OCI-LY7 (cell line): ENCODE data around the gene P2RY8. TPM values are rescaled to one million over a fixed set of nuclear protein-coding genes. Genes with fewer than 3 reads are reported as not detected.

Experiments used
- BruUV-seq: library from RNA; stranded (reverse); fragments of 400-500 nt; replicated peaks from 2 replicates; lab custom pipeline; 2021; lab: Mats Ljungman, UMichigan
- CTCF ChIA-PET: fragments of 300-600 bp; sonication (Branson Sonifier 250); formaldehyde crosslinking; loops from one replicate; lab custom pipeline; 2022; ENCODE audit warnings: antibody characterized with exemption; ENCODE audit not compliant: unreplicated experiment; lab: Charles Lee
- POLR2A ChIA-PET: fragments of 300-600 bp; sonication (Branson Sonifier 250); formaldehyde crosslinking; loops from one replicate; lab custom pipeline; 2022; ENCODE audit warnings: antibody characterized with exemption; lab: Charles Lee
- DNase-seq: peaks from one replicate; pipeline ENCODE4 v3.0.0-alpha.2; 2015; ENCODE audit warnings: low spot score
- H2AFZ ChIP-seq: fragments of 200-600 bp; sonication (generic), shearing (Covaris generic); 2 replicates; pipeline ENCODE4 v1.6.1; 2014; ENCODE audit warnings: mild to moderate bottlenecking, antibody characterized with exemption, low read length, moderate library complexity
- H3K27ac ChIP-seq: fragments of 200-600 bp; sonication (generic); 2 replicates; pipeline ENCODE4 v1.5.1; 2014; ENCODE audit warnings: mixed run types, low read depth, mild to moderate bottlenecking, moderate library complexity, low read length, inconsistent platforms; ENCODE audit not compliant: poor library complexity, severe bottlenecking
- H3K36me3 ChIP-seq: fragments of 200-600 bp; sonication (generic); 2 replicates; pipeline ENCODE4 v1.6.1; 2014; ENCODE audit warnings: mild to moderate bottlenecking, antibody characterized with exemption, low read length, moderate library complexity, mixed read lengths; ENCODE audit not compliant: insufficient read depth
- H3K4me1 ChIP-seq: fragments of 200-600 bp; sonication (generic); 2 replicates; pipeline ENCODE4 v1.5.1; 2014; ENCODE audit warnings: mild to moderate bottlenecking, low read length; ENCODE audit not compliant: insufficient read depth, poor library complexity, severe bottlenecking
- H3K4me2 ChIP-seq: fragments of 200-600 bp; sonication (generic); 2 replicates; pipeline ENCODE4 v1.6.1; 2014; ENCODE audit warnings: mild to moderate bottlenecking, low read length
- H3K4me3 ChIP-seq: fragments of 200-600 bp; sonication (generic); 2 replicates; pipeline ENCODE4 v1.5.1; 2014; ENCODE audit warnings: mild to moderate bottlenecking, low read depth, low read length; ENCODE audit not compliant: poor library complexity, severe bottlenecking
- H3K79me2 ChIP-seq: fragments of 200-600 bp; sonication (generic); 2 replicates; pipeline ENCODE4 v1.6.1; 2016; ENCODE audit warnings: low read depth, mild to moderate bottlenecking, low read length, moderate library complexity, mixed read lengths; ENCODE audit not compliant: insufficient read depth
- H3K9me2 ChIP-seq: fragments of 200-600 bp; sonication (generic); 2 replicates; pipeline ENCODE4 v1.6.1; 2016; ENCODE audit warnings: mild to moderate bottlenecking, low read length, mixed read lengths; ENCODE audit not compliant: insufficient read depth
- H3K9me3 ChIP-seq: fragments of 200-600 bp; sonication (generic); 2 replicates; pipeline ENCODE4 v1.6.1; 2014; ENCODE audit warnings: mild to moderate bottlenecking, mixed run types, low read length, mixed read lengths
- H4K20me1 ChIP-seq: fragments of 200-600 bp; sonication (generic); 2 replicates; pipeline ENCODE4 v1.6.1; 2014; ENCODE audit warnings: mild to moderate bottlenecking, antibody characterized with exemption, low read length, moderate library complexity, mixed read lengths; ENCODE audit not compliant: insufficient read depth
- EZH2phosphoT487 ChIP-seq: fragments of 200-600 bp; sonication (generic); IDR thresholded peaks from 2 replicates; pipeline ENCODE4 v1.6.1; 2018; ENCODE audit warnings: low read depth, borderline replicate concordance, mild to moderate bottlenecking, mixed run types, antibody characterized with exemption, low read length, moderate library complexity, mixed read lengths
- intact Hi-C: fragments of 100-400 bp; cut with micrococcal nuclease; formaldehyde crosslinking; loops from one replicate; pipeline ENCODE4 v1.10.0; 2022; ENCODE audit not compliant: unreplicated experiment
- total RNA-seq, 2 experiments: library from RNA; depleted of rRNA in 1 of 2; stranded (reverse); fragments of >200 nt in 1 of 2; shearing (Covaris generic) in 1 of 2; gene quantifications; 2 replicates each; pipeline ENCODE4 v1.2.3, GENCODE V29; 2014 to 2022
- TF ChIP-seq, protein P1 (sequence below): fragments of 200-600 bp; sonication (generic); conservative IDR thresholded peaks from 2 replicates; pipeline ENCODE4 v1.5.1; 2014; ENCODE audit warnings: mild to moderate bottlenecking, antibody characterized with exemption, low read length, moderate library complexity, mixed read lengths

The P2RY8 gene
- total RNA-seq, 2 experiments from 2014 or later, result 110 to 149 TPM

- CTCF ChIA-PET, result no interaction called here
- no peaks in the 10 kb centered on the region for H3K79me2 ChIP-seq
Observed at GRCh38 chrX:1435241-1435895, 101.6 kb downstream of the P2RY8 start.

GRCh38 chrX:1434871-1435240 is 102.1 kb downstream of the P2RY8 start:
- peaks cover 62% of the 10 kb centered on the region for H3K36me3 ChIP-seq
- no peaks in the 10 kb centered on the region for H4K20me1 ChIP-seq
- H3K4me3 ChIP-seq, result no peak overlapping the region
- TF ChIP-seq, protein P1, sequence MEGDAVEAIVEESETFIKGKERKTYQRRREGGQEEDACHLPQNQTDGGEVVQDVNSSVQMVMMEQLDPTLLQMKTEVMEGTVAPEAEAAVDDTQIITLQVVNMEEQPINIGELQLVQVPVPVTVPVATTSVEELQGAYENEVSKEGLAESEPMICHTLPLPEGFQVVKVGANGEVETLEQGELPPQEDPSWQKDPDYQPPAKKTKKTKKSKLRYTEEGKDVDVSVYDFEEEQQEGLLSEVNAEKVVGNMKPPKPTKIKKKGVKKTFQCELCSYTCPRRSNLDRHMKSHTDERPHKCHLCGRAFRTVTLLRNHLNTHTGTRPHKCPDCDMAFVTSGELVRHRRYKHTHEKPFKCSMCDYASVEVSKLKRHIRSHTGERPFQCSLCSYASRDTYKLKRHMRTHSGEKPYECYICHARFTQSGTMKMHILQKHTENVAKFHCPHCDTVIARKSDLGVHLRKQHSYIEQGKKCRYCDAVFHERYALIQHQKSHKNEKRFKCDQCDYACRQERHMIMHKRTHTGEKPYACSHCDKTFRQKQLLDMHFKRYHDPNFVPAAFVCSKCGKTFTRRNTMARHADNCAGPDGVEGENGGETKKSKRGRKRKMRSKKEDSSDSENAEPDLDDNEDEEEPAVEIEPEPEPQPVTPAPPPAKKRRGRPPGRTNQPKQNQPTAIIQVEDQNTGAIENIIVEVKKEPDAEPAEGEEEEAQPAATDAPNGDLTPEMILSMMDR, result no peak
- no peak for TF ChIP-seq EZH2phosphoT487
- no peaks in the 10 kb centered on the region for H3K9me2 ChIP-seq
- no peak overlapping the region for H3K4me2 ChIP-seq
- H3K79me2 ChIP-seq, result no peaks in the 10 kb centered on the region
- ChIA-PET CTCF (no interaction called here), POLR2A (no interaction called here)
- no peak for DNase-seq
- no peaks in the 10 kb centered on the region for H3K4me1 ChIP-seq
- no peaks in the 10 kb centered on the region for H3K9me3 ChIP-seq
- H3K27ac ChIP-seq, result no peak overlapping the region
- intact Hi-C loops, result no loop called here
- H2AFZ ChIP-seq, result no peak overlapping the region
- BruUV-seq, result no TSS peak

More at GRCh38 chrX:1435241-1435895, 101.6 kb downstream of the P2RY8 start:
- no peaks in the 10 kb centered on the region for H3K4me1 ChIP-seq
- BruUV-seq, result no TSS peak
- H3K9me2 ChIP-seq, result no peaks in the 10 kb centered on the region
- H3K4me2 ChIP-seq, result no peak overlapping the region
- no peak for TF ChIP-seq EZH2phosphoT487
- TF ChIP-seq, protein P1, result no peak
- H3K4me3 ChIP-seq, result no peak overlapping the region
- no peaks in the 10 kb centered on the region for H3K9me3 ChIP-seq
- DNase-seq, result no peak
- no peak overlapping the region for H2AFZ ChIP-seq
- intact Hi-C loops, result no loop called here
- POLR2A ChIA-PET, result no interaction called here
- H3K27ac ChIP-seq, result no peak overlapping the region
- peaks cover 63% of the 10 kb centered on the region for H3K36me3 ChIP-seq
- no peaks in the 10 kb centered on the region for H4K20me1 ChIP-seq

- Histone ChIP-seq H3K27ac (no peak overlapping the region), H3K79me2 (no peaks in the 10 kb centered on the region), H3K36me3 (peaks cover 55% of the 10 kb centered on the region), H2AFZ (no peak overlapping the region), H4K20me1 (no peaks in the 10 kb centered on the region), H3K9me3 (no peaks in the 10 kb centered on the region), H3K4me1 (no peaks in the 10 kb centered on the region), H3K4me3 (no peak overlapping the region), H3K9me2 (no peaks in the 10 kb centered on the region), H3K4me2 (no peak overlapping the region)
- POLR2A ChIA-PET, result no interaction called here
- no TSS peak for BruUV-seq
- intact Hi-C loops, result no loop called here
- CTCF ChIA-PET, result no interaction called here
- no peak for DNase-seq
- TF ChIP-seq EZH2phosphoT487, result no peak
- TF ChIP-seq, protein P1, result no peak
Observed at GRCh38 chrX:1433646-1434357, 103.2 kb downstream of the P2RY8 start.
